HG03045 (cell line): ENCODE results near the gene TAF7L.
"Not testable (repeated sequence)": the region's sequence is repeated elsewhere in the genome, so short reads cannot be mapped to it uniquely, and the experiment has no call there.

Source experiments
- ATAC-seq: cut with Tn5 transposase; IDR thresholded peaks from one replicate; pipeline ENCODE4 v1.9.1; 2021; ENCODE audit warnings: mild to moderate bottlenecking, moderate library complexity; ENCODE audit not compliant: unreplicated experiment

The TAF7L gene, protein sequence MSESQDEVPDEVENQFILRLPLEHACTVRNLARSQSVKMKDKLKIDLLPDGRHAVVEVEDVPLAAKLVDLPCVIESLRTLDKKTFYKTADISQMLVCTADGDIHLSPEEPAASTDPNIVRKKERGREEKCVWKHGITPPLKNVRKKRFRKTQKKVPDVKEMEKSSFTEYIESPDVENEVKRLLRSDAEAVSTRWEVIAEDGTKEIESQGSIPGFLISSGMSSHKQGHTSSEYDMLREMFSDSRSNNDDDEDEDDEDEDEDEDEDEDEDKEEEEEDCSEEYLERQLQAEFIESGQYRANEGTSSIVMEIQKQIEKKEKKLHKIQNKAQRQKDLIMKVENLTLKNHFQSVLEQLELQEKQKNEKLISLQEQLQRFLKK

DNA sequence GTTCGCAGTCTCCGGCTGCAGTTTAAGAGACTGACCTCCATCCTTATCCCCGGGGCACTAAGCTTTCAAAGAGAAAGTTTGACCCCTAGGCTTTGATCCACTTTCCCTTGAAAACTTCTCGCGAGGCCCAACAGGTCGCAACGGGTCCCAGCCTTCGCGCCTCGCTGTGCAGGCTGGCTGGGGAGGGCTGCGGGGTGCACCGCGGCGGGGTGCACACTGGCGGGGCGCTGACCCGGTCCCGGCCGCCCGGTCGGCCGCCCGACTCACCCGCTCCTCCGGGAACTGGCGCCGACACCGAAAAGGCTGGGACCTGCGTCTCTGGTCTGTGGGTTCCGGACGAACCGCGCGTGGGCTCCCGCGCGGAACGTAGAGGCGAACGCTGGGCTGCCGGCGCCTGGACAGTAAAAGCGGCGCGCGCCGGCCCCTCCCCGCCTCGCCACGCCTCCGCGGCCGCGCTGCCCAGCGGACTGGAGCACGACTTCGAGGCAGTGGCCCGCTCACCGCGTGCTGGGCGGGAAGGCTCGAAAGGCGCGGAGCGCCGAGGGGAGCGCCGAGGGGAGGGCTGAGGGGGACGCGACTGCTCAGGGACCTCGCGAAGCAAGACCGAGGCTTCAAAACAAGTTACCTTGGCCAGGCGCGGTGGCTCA, at the start of gene TAF7L:
Gene TAF7L (minus strand): TSS at position 378 of the 647 bp plus-strand sequence. CDS start 3,791 bp downstream, outside the sequence.
- no peak for ATAC-seq

DNA sequence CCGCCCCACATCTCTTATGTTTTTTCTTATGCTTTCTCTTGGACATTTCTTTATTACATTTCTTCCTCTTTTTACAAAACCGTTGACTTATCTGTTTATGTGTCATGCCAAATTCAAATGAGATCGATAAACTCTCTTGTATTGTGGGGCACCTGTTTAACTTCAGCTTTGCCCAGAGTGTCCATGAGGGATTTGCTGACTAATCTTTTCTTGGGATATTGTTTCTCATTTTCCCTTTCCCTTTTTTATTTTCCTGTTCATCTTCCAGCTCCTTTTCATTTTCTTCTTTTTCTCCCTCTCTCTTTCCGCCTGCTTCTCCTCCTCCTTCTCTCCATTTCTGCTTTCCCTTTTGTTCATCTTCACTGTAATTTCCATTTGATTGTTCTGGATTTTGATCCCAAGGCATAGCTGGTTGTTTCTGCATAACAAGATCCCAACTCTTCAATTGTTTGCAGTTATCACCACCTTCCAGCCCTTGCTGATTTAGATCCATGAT, 46.7 kb upstream of the TAF7L start:
- no peak for ATAC-seq

DNA sequence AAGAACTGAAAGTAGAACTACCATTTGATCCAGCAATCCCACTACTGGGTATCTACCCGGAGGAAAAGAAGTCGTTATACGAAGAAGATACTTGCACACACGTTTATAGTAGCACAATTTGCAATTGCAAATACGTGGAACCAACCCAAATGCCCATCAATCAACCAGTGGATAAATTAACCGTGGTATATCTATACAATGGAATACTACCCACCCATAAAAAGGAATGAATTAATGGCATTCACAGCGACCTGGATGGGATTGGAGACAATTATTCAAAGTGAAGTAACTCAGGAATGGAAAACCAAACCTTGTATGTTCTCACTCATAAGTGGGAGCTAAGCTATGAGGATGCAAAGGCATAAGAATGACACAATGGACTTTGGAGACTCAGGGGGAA, 43.2 kb upstream of the TAF7L start:
- ATAC-seq: not testable (repeated sequence)

DNA sequence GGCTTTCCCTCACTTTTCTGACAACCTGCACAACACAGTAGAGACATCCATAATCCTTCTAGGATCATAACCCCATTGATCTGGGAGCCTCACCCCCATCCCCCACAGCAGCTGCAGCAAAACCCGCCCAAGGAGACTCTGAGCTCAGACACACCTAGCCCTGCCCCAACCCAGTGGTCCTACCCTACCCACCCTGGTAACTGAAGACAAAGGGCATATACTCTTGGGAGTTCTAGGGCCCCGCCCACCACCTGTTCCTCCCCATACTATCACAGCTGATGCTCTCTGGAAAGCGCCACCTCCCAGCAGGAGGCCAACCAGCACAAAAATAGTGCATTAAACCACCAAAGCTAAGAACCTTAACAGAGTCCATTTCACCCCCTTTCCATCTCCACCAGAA, 35.5 kb upstream of the TAF7L start:
- ATAC-seq: not testable (repeated sequence)

DNA sequence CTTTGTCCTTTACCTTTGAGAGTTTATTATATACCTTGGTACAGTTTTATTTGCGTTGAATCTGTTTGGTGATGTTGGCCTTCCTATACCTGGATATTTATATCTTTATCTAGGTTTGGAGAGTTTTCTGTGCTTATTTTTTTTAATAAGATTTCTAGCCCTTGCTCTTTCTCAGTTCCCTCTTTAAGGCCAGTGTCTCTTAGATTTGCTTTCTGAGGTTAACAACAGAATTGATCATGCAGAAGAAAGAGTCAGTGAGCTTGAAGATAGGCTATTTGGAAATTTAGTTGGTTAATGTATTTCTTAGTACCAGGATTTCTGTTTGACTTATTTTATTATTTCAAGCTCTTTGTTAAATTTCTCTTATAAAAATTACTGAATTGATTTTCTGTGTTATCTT, 12.7 kb upstream of the TAF7L start:
- no peak for ATAC-seq

DNA sequence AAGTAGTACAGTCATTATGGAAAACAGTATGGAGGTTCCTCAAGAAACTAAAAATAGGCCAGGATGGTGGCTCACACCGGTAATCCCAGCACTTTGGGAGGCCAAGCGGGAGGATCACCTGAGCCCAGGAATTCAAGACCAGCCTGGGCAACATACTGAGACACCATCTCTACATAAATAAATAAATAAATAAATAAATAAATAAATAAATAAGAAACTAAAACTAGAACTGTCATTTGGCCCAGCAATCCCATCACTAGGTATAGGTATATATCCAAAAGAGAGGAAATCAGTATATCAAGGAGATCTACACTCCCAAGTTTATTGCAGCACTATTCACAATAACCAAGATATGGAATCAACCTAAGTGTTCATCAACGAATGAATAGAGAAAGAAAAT, 4.5 kb upstream of the TAF7L start:
- not testable (repeated sequence) for ATAC-seq

DNA sequence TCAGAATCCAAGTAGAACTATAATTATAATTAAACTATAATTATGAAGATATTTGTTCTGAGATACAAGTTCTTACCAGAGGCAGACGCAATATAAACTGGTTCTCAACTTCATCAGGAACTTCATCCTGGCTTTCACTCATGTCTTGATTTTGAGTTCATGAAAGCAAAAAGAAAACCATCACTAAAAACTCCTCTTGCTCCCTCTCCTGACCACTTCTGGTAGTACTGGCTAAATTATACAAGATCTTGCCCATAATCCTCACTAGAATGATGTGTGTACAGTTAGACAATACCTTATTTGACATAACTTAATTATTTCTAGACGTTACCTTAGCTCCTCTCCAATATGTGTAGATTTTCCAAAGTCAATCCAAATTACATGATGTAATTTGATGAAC, 3.7 kb downstream of the TAF7L start:
- no peak for ATAC-seq

DNA sequence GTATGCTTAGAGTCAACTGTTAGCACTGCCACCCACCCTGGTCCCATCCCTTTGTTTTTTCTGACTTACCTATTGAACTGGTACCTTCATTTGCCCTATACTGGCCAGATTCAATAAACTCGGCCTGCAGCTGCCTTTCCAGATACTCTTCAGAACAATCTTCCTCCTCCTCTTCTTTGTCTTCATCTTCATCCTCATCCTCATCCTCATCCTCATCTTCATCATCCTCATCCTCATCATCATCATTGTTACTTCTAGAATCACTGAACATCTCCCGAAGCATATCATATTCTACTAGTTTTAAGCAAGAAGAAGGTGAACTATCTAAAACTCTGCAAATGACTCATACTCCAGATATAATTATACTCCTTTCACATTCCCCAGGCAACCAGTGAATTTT, 14.9 kb downstream of the TAF7L start:
- no peak for ATAC-seq

DNA sequence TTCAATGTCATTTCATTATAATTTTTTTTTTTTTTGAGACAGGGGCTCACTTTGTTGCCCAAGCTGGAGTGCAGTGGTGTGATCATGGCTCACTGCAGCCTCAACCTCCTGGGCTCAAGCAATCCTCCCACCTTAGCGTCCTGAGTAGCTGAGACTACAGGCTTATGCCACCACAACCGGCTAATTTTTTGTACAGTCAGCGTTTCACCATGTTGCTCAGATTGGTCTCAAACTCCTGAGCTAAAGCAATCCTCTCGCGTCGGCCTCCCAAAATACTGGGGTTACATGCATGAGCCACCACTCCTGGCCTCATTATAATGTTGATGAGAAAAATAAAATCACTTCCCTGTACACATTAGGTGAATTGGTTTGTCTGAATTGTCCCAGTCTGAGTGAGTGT, 16.9 kb downstream of the TAF7L start:
- no peak for ATAC-seq

DNA sequence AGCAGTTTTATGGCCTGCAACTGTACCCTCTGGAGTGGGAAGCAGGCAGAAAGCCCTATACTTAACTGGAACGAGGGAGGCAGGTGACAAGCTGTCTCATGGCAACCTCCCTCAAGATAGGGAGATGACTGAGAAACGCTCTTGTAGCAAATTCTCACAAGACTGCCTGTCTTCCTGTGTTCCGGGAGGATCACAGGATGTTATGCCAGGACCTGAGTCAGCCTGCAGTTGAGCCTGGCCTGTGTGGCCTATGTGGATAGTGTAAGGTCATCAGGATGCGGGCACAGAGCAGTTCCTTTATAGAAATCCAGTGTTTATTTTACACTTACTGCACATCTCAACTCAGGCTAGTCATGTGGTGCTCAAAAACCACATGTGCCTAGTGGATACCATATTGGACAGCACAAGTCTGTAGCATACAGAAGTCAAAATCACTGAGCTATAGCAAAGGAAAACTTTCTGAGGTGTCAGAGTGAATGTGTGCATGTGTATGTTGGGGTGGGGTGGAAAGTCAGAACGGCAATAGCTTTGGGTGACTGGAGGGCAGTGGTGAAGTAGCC, 25.2 kb downstream of the TAF7L start:
- no peak for ATAC-seq

DNA sequence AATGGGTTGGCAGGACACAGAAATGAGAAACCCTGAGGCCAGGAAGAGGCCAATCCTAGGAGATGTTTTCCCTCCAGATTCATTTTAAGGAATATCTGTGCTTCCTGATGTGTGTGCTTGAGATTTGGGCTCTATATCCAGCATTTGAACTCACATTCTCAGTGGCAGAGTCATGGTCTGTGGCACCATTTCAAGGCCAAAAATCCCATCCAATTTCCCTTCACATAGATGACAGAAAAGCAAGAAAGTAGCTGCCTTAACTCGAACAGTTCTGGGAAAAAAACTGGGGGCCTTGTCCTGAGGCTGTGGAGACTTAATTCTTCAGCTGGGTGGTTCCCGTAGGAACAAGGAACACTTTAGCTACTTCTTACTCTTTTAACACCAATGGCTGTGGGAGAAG, 27.4 kb downstream of the TAF7L start:
- no peak for ATAC-seq

DNA sequence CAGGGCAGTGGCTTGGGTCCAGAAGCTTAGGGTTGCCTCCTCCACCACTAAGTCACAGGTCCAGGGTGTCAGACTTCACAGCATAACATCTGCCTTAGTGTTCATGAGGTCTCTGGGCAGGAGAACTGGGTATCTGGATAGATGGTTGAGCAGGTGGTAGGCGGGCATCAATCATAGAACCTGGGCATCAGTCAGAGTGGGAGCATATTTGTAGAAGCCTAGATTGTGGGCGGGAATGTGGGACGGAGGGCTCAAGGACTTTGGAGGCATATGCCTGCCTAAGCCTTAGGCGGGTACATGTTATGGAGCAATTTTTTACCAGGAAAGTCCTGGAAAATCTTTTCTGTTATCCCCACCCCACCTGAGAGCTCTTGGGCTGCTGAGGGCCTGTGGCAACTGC, 28.5 kb downstream of the TAF7L start:
- ATAC-seq: no peak

DNA sequence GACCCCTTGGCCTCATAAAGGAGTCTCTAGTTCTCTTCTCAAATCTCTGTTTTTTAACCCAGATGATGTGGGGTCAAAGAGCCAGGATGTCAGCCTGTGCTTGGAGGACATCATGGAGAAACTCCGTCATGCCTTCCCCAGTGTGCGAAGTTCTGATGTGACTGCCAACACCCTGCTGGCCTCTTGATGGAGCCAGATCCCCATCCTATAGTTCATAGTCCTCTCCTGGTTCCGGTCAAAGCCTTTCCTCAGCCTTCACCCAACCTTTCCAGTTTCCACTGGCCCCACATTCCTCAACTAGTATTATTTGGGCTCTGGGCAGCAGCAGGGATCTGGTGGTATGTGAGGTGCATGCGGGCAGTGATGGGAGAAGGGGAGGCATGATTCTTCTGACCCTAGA, 30.7 kb downstream of the TAF7L start:
- no peak for ATAC-seq

DNA sequence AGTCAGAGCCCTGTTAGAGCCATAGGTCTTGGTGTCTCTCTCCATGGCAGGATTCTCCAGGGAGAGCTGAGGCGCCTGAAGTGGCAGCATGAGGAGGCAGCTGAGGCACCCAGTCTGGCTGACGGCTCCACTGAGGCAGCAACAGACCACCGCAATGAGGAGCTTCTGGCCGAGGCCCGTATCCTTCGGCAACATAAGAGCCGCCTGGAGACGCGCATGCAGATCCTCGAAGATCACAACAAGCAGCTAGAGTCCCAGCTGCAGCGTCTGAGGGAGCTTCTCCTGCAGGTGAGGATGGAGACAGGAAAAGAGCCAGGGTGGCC, 32.9 kb downstream of the TAF7L start:
- ATAC-seq: no peak

DNA sequence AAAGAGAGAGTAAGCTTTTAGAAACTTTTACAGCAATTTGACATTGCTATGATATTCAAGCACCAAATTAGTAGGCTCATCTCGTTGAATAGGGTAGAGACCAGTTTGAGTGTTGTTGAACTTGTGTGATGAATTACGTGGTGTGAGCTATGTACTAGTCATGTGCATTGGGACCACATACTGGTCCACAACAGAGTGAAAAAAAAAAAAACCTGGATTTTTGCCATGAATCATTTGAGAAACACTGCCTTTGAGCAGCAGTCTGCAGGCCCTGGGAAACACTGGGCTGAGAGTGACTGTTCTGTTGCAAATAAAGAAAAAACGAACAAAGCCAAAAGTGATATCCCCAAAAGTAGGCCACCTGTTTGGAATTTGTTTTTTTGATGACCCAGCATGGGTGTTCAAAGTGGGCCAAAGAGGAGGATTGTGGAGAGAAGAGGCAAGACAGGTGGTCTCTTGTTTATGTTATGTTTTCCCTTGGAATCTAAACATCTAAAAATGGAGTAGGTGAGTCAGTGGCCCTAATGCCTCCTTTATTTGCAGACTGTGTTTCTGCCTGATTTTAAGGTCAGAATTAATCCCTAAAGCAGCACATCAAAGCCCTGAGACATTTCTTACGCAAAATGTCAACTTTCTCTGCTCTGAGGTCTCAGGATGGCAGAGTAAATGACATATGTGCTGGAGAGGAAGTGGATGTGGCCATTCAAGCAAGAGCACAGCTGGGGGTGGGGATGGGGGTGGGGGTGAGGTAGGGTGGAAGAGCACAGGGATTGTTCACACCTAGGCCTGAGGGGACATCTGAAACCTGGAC, 33.5 kb downstream of the TAF7L start:
- ATAC-seq: no peak

DNA sequence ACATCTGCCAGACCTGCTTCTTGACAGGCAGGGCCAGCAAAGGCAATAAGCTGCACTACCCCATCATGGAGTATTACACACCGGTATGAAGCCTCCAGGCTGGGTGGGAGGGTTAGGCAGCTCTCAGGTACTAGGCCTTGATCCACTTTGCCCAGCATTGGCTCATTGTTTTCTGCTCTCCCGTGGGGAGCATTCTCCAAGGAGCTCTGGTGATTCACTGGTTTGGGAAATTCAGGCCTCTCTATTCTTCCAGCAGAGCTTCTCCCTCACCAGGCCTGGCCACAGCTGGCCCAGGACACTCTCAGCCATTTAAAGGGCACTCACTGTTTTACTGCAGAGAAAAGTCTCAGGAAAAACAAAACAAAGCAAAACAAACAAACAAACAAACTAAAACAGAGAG, 38.5 kb downstream of the TAF7L start:
- ATAC-seq: no peak

DNA sequence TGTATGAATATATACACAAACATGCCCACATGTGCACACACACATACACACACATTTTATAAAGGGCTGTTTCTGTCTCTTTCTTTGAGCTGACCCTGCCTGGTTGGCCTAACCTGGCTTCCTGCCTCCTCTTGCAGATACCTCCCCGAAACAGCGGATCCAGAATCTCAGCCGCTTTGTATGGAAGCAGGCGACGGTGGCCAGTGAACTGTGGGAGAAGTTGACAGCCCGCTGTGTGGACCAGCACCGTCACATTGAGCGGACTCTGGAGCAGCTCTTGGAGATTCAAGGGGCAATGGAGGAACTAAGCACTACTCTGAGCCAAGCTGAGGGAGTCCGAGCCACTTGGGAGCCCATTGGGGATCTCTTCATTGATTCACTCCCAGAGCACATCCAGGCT, 49.6 kb downstream of the TAF7L start:
- no peak for ATAC-seq

DNA sequence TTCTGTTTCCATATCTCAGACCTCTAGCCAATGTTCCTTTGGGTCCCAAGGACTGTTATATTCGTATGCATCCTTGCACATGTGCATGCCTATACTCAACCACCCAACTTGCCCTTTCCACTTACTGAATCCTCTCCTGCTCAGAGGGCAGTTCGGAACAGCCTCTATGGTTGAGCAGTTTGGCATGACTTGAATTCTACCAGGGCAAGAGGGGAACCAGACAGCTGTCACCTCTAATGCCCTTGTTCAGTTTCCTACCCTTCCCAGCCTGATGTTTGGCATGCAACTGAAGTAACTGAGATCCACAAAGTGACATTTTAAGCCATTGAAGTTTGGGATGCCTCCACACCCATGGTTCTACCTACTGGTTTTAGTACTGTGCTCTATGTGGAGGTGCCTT, 54.1 kb downstream of the TAF7L start:
- ATAC-seq: no peak

DNA sequence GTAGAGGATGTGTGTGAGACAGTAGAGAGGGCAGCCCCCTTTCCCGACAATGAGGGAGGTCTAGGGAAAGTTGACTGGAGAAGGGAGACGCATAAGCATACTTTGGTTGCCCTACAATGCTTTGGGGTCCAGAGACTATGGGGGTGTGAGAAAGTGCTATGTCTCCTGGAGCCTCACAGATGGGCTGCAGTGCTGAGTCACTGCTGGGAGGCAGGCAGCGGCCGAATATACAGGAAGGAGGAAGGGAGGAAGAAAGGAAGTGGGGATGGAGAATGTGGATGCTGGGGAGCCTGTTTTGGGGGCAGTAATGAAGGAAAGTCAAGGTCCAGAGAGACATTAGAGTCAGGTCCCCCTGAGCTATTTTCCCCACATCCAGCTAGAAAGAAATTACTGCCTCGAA, 58.8 kb downstream of the TAF7L start:
- ATAC-seq: no peak

DNA sequence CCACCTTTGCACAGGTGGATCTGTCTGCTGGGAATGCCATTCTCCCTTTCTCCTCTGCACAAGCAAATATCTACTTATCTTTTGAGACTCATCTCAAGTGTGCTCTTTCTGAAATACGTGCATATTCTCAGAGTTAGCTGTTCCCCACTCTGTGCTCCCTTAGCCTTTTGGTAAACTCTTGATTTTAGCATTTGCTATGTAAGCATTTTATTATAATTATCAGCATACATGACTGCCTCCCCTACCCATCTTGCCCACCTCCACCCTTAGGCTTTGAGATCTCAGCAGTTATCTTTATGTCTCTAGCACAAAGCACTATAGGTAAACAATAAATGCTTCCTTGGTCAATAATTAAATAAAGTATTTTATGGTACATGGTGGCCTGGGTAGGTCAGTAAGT, 60.1 kb downstream of the TAF7L start:
- no peak for ATAC-seq

DNA sequence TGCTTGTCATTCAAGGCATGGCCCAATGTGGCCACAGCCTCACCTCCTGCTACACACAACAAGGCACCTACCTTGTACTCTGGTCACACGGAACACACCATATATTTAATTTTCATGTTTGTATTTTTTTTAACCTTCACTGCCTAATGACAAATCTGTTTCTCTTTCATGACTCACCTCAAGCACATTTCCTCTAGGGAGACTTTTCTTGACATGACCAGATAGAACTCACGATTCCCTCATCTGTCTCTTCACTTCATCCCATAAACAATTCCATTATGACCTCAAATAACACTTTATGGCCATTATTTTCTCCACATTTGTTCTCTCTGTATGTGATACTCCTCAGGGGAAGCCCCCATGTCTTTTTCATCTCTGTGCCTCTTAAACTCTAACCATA, 60.5 kb downstream of the TAF7L start:
- ATAC-seq: no peak
